GM21360 (cell line): Measurements from ENCODE around the gene KIAA1755.

Experiments
- ATAC-seq: cut with Tn5 transposase; IDR thresholded peaks from one replicate; pipeline ENCODE4 v1.9.1; 2021; ENCODE audit warnings: mild to moderate bottlenecking, moderate library complexity; ENCODE audit not compliant: unreplicated experiment

KIAA1755 gene

DNA sequence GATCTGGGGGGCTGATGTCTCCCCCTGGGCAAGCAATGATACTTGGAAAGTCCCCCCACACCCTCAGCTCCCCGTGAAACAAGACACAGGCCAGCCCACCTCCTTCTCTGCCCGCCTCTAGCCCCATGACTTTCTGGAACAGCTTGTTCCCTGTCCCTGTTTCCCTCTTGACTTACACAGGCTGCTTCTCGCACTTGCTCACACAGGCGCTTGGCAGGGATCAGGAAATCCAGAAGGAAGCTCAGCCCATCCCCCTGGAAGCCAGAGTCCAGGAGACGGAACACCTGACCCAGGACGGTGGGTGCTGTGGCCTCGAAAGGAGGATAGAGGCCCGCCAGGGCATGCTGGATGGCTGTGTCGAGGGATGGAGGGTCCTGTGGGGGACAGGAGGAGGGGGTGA lies 14.8 kb downstream of the KIAA1755 start:
- no peak for ATAC-seq

DNA sequence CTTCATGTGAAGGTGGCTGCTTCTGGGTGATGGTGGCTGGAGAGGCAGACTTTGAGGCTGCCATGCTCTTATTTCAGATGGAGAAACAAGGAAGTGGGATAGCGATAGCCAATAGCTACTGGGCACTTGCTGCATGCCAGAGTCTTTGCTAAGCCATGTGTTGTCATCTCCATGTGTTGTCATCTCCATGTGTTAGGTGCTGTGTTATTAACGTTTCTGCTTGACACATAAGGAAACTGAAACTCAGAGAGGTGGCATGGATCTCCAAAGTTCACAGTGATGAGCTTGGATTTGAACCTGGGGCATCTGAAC lies 16.9 kb downstream of the KIAA1755 start:
- no peak for ATAC-seq

GRCh38 chr20:38242848-38243708 lies 17.5 kb downstream of the KIAA1755 start:
- ATAC-seq: no peak

- ATAC-seq: no peak
Observed at GRCh38 chr20:38241201-38241600, 19.3 kb downstream of the KIAA1755 start.

DNA sequence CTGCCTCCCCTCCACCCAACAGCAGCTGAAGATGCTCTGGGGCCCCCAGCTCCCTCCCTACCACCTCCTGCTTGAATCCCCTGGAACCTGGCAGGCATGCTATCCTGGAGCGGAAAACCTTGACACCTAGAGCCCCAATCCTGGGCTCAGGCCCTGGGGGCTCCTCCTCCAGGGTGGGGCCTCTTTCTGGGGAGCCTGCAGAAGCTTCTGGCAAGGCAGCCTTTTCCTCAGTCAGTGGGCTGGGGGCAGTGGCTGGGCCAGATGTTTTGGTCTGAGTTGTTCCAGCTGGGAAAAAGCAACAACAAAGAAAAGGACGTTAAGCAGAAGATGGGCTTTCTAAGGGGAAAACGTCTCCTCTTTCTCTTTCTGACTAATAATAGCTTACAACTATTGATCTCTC lies 21.1 kb downstream of the KIAA1755 start:
- no peak for ATAC-seq

GRCh38 chr20:38238829-38239228 lies 21.7 kb downstream of the KIAA1755 start:
- no peak for ATAC-seq

DNA sequence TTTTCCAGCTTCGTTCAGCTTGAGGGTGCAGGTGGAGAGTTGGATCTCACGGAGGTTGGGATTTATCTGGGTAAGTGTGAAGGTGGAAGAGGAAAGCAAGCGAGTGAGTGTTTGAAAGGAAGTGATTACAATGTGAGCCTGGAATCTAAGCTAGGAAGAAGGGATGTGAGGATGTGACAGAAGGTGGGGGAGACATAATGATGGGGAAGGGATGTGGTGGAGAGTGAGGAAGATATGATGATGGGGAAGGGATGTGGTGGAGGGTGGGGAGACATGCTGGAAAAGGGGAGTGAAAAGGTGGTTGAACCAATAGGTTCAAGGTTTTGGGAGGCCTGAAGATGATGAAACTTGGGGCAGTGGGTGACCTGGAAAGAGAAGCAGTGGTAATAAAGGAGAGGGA lies 23.2 kb downstream of the KIAA1755 start:
- ATAC-seq: no peak

GRCh38 chr20:38231531-38232121 lies 28.9 kb downstream of the KIAA1755 start:
- no peak for ATAC-seq

DNA sequence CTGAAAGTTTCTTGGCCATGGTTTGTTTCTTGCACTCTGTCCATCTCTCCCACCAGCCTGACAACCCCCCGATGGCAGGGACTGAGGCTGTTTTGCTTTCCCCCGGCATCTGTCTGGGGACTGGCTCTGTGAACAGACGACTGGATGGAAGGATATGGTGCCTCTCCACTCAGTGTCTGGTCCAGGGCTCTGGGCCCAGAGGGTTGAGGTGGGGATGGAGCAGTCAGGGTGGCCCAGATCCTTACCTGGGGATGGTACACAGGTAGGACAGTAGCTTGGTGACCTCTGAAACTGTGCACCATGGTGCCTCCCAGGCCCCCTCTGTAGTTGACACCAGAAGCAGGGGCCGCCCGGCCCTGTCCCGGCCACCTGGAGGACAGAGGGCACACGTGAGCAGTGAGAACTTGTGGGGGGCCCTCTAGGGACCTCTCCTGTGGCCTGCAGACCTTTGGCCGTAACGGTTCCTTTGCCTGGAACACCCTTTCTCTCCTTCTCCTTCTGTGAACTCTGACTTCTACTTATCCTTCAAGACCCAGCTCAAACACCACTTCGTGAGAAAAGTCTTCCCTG lies 29.5 kb downstream of the KIAA1755 start:
- ATAC-seq: no peak

GRCh38 chr20:38230253-38230551 lies 30.3 kb downstream of the KIAA1755 start:
- no peak for ATAC-seq

DNA sequence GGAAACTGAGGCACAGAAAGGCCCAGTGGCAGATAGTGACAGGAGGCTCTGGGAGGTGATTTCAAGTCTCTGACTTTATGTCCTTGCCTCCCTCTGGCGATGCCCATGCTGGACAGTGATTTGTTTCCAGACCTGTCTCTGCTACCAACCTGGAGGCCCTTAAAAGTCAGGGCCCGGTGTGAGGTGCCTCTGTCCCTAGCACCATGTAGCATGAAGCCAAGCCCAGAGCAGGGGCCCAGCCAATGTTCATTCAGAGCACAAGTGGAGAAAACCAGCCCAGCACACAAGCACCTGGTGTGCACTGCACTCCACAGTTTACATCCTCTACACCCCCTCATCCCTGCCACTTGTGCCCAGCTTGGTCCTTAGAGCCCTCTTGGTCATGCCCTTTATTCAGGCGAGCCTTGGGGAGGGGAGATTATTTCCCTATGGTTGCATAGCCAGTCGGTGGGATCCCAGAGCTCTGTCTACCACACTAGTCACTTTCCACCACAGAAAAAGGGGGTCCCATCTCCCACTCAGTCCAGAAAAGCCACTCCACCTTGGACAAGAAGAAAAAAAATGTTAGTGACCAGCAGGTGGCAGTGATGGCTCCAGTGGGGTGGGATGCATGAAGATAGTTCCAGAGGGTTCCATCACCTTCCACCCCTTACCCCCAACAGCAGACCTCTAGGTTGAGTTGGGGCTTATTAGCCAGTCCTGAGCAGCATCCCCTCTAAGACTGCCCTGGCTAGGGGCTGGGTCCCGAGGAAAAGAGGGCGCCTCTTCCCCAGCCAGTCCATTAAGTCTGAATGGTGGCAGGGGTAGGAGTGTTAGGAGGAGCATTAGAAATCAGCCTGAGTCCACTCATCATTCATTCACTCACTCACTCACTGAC lies 30.9 kb downstream of the KIAA1755 start:
- ATAC-seq: no peak

DNA sequence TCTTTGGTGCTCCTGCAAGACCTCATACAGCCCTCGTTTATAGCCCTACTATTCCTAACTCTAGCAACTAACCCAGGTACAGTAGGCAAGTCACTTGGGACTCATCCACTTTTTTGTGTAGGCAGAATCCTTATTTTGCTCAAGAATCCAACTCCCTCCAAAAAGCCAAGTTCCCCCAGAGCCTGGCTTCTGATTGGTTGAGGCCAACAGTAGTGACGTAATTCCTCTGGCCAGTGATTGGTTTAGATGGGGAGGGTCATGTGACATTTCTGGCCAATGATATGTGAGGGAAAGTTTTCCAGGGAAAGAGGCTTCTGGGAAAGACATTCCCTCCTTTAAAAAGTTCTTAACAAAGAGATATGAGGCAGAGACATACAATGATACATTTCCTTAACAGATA lies 32.1 kb downstream of the KIAA1755 start:
- no peak for ATAC-seq

GRCh38 chr20:38227420-38228360 lies 32.8 kb downstream of the KIAA1755 start:
- ATAC-seq: no peak

DNA sequence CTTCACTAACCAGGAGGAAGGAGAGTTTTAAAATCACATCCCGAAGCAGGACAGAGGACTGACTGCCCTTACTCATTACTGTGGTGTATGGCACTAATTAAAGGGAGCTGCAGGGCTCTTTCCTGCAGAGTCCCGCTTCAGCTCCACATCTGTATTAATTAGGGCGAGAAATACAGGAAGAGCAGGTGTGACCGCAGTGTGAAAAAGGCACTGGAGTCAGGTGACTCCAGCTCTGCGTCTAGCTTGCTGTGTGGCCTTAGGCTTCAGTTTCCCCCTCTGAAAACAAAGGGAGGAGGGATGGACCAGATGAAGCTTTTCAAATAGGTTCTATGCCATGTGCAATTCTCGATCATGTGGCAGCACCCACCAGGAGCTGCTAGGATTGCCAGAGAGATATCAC lies 34.0 kb downstream of the KIAA1755 start:
- no peak for ATAC-seq

DNA sequence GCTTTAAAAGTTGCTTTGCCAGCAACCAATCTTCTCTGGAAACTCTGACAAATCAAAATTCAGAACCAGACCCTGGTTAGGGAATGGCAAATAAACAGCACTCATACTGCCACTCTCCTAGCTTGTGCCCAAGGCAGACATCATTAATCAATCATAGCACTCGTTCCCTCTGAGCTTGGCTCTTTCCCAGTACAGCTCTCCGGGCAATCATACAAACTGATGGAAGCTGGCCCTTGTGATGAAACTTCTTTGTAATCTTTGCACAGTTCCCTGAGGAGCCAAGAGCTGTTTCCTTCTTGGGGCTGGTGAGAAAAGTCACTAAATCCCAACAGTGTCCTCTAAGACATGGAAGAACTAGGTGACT lies 34.7 kb downstream of the KIAA1755 start:
- ATAC-seq: no peak

- ATAC-seq: no peak
Observed at GRCh38 chr20:38225240-38225899, 35.2 kb downstream of the KIAA1755 start.

- no peak for ATAC-seq
Observed at GRCh38 chr20:38224531-38224930, 36.0 kb downstream of the KIAA1755 start.

DNA sequence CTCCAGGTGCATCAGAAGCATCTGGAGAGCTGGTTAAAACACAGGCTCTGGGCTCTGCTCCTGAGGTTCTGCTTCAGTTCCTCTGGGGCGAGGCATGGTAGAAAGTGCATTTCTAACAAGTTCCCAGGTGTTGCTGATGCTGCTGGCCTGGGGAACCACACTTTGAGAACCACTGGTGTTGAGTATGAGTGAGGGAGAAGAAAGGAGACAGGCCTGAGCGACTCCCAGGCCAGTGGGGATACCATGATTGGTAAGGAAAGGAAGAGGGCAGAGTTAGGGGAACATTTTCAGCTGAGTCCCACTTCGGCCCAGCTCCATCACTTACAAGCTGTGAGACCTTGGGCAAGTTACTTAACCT lies 36.8 kb downstream of the KIAA1755 start:
- no peak for ATAC-seq

GRCh38 chr20:38222923-38223742 lies 37.4 kb downstream of the KIAA1755 start:
- ATAC-seq: no peak
